EL (cell line): ENCODE data around the gene NECTIN1.

ENCODE experiments used
- DNase-seq: peaks from one replicate; pipeline ENCODE4 v3.0.0-alpha.2; 2016

The NECTIN1 gene

GRCh38 chr11:119729951-119730613 is 1.1 kb upstream of the NECTIN1 start:
- DNase-seq: peak; percentile 76

DNA sequence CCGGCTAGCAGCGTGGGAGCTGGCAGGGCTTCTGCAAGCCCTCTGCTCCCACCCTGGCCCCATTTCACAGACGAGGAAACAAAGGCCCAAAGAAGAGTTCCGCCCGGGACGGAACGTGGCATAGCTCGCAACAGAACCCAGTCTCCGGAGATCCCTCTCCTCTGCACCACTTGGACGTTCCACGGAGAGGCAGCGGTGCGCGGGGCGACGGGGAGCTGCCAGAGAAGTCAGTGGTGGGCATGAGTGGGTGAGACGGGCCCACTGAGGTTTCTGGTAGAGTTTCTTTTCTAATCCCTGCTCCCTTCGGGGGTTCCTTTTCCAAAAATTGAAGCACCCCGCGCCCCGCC is 554 bp upstream of the NECTIN1 start:
- DNase-seq: no peak

DNA sequence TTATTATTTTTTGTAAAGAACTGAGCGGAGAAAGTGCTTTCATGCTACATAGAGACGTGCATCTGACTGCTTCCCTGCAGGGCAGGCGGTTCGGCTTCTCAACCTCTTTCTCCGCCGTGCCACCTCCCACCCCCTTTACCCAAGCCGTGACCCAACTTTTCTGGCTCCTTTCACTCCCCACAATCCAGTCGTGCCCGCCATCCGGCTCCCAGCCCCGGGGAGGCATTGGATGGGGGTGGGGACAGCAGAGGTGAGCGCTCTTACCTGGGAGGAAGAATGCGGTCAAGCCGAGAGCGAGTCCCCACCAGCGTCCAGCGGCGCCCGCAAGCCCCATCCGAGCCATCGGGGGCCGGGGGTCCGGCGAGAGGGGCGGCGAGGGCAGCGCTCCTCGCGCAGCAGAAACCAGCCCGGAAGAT is 781 bp downstream of the NECTIN1 start:
- DNase-seq: no peak

- no peak for DNase-seq
Measured at GRCh38 chr11:119727523-119728151, 1.4 kb downstream of the NECTIN1 start.

DNA sequence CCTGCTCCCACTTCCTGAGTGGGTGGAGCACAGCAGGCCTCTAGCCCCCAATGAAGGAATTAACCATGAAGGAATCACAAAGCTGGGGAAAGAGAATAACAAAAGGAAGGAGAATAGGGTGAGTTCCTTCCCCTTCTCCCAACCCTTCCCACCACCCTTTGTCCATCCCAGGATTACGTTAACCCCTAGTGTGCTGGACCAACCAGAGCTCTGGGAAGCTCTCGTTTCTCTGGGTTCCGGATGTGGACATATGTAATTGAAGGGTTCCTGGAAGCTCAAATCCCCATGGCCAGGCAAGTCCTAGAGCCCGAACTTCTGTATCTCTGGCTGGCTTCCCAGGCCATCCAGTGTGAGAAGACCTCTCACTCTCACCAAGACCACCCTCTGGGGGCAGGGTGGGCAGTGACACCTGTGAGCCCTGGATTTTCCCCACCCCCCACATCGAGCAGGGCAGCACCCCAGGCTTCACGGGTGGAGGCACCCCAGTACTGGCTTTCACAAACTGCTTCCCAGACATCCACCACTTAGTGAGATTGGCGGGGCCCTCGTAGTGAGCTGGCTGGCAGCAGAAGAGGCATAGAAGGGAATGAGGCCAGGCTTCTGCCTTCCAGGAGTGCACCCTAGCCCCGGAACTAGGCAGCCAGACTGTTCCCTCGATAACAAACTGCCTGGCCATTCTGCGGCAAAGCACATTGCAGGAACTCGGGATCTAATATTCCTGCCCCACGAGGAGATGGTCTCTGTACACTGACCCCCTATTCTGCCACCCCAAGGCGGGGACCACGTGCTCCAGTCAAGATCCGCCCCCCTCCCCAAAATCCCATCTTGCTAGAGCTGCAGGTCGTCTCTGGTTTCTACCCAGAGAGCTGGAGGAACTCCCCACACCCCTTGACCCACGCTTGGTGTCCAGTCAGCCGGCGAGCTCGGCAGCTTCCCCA is 2.1 kb downstream of the NECTIN1 start:
- no peak for DNase-seq

GRCh38 chr11:119726150-119726553 is 2.8 kb downstream of the NECTIN1 start:
- DNase-seq: no peak

GRCh38 chr11:119724956-119725355 is 4.0 kb downstream of the NECTIN1 start:
- DNase-seq: no peak

GRCh38 chr11:119723952-119724325 is 5.1 kb downstream of the NECTIN1 start:
- no peak for DNase-seq

DNA sequence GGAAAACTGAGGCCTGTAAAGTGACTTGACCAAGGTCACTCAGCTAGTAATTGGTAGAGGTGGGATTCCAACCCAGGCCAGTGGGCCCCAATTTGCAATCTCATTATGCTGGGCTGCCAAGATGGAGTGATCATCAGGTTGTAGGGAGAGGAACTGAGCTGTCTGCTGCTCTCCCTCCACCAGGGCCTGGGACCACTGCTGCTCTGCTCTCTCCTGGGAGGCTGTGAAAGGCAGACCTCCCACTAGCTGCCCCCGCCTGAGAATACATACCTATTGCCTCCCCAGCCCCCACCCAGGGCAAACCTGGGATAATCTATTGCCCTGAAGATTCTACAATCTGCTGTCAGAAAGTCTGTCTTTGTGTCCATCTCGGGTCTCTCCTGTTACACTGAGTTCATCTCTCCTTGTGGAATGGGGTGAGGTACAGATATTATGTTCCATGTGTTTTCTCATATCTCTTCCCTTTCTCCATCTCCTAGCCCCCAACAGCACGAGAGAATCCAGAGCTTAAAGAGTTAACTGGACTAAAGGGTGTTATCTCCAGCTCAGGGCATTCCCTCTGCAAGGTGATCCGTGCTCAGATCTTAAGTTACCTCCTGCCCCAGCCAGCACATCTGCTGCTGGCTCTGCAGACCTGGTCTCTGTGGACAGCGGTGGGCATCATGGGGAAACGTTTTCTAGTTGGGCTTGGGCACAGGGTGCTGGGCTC is 5.6 kb downstream of the NECTIN1 start:
- DNase-seq: no peak

GRCh38 chr11:119722281-119722794 is 6.7 kb downstream of the NECTIN1 start:
- DNase-seq: no peak

- DNase-seq: peak; percentile 21
Measured at GRCh38 chr11:119721129-119722120, 7.6 kb downstream of the NECTIN1 start.

DNA sequence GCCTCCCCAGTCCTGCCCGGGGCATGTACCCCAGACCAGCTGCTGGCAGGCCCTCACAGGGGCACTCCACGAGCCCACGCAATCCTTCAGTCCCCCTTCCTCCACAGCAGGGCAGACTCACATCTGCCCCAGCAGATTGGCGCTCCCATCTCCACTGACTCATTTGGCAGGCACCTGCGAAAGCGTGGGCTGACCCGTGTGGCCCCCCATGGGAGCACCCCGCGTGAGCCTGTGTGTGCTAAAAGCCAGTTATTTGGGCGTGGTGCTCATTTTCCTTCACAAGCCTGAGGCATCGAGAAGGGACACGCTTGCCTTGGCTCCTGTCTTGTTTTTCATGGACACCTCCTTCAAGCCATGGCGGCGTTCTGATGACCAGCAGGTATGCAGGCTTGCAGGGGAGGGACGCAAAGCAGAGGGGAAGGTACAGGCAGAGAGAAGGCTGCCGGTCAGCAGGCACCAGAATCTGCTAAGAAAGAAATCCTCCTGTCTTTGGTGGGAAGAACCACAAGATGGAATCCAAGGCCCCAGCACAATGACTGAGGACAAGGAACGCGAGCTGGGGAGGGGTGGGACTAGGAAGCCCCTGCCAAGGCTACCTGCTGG is 8.6 kb downstream of the NECTIN1 start:
- DNase-seq: no peak

DNA sequence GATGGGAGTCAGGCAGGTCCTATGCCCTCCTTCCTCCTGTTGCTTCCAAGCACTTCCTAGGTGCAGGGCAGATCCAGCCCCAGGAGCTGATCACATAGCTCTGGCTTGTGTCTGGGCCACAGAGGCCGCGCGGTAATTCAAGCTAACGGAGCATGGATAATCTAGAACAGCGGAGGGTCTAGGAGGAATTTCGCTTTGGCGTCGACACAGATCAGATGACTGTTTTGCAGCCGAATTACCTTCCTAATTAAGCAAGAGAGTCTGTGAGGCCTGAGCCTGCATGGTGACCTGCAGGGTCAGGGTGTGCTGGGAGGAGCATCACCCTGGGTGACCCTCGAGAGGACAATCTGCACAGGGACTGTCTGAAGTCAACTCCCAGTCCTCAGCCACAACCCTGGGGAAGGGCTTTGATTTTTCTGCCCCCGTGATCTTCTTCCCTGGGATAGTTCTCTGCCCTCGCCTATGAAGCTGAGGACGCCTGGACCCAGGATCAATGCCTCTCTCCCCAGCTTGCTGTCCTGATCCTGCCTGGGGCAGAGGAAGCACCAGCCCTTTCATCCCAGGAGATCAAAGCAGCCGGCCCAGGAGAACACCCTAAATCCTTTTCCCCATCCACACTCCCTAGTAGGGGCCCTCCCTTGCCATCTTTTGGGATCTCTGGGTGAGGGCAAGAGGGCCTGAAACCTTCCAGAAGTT is 11.0 kb downstream of the NECTIN1 start:
- no peak for DNase-seq

DNA sequence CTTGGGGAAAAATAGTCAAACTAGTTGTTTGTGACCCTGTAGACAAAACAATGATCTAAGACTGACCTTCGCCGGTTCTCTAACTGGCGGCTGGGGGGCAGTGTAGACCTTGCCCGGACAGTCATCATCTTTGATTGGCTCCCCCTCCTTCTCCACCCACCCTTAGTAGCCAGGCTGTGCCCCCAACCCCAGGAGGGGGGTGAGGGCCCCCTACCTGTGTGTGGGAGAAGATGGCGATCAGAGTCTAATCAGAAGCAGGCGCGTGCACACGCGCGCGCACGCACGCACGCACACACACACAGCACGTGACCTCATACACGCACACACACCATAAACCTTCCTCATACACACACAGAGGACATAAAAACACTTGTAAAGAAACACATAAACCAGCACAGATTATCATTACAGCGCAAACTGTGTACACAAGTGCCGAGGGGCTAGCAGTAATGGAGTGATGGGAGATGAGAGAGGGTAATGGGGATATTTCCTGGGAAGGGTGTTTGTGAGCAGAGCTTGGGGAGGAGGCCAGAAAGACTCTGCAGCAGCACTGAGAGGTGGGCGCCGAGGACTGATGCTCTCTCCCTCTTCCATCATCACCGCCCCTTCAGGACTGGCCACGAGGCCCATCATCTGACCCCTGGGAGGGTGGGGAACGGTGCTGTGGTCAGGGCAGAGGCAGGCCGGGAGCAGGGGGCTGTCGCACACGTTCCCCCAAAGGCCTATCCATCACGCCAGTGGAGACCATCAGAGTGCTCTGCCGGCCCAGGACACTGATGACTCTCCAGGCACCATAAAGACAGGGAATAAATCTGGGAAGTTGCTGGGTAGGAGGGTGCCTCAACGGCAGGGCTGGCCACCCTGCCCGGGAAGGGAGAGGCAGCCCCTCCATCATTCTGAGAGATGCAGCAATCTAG is 12.2 kb downstream of the NECTIN1 start:
- DNase-seq: no peak

GRCh38 chr11:119714590-119714989 is 14.4 kb downstream of the NECTIN1 start:
- DNase-seq: no peak

- DNase-seq: no peak
Measured at GRCh38 chr11:119714189-119714588, 14.8 kb downstream of the NECTIN1 start.

DNA sequence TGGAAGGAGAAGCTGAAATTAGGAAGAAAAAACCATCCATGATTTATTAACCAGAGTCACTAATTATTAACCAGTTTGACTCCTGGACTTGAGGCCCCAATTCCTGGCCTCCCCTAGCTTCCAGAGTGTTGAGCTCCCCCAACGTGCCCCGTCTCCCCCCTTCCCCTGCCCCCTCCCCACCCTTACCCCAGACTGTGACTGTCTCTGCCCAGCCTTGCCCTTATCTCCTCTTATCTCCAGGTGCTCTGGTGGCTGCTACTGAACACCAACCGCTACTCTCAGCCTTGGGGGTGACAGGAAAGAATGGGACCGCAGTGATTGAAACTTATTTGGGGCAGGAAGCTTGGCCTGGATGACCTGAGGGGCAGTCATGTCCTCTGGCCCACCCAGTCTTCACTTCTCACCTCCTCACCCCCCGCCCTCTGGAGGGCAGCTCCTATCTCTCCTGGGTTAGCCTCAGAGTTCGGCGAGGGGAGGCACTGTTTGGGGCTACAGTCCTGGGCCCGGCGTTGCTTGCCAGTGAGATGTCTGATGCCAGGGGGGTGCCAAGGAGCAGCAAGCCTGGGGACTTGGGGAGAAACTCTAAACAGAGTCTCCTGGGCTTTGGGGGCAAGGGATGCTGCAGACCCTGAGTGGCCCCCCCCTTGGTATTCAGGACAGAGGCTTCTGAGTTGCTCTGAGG is 15.5 kb downstream of the NECTIN1 start:
- no peak for DNase-seq

- DNase-seq: no peak
Measured at GRCh38 chr11:119712459-119713358, 16.3 kb downstream of the NECTIN1 start.
